ENCODE results near the gene EDC3.

EDC3 gene

DNA sequence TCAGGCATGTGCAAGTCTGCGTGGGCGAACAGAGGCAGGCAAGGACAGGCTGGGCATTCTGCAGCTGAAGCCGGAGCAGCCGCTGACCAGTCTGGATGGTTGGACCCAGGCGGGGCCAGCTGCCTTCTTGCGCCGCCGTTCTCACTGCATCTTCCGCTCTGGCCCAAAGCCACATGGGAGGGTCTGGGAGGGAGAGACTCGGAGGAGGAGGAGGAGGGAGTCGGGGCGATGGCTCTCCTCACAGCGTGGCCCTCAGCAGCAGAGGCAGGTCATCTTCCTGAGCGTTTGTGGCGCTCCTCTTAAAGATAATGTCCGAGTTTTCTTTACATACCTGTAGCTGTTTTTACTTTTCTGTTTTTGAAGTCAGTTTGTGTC is 74.3 kb downstream of the EDC3 start:
- peaks cover 28% of the 10 kb centered on the region for H3K4me1 ChIP-seq (ENCODE audit: insufficient read depth, low read length)
- H3K27ac ChIP-seq (ENCODE audit: low read depth, low read length): no peak overlapping the region
- H3K4me3 ChIP-seq (ENCODE audit: low read depth in 1 of 2, low read length in 2 of 2): no peak overlapping the region
- H3K9me3 ChIP-seq (ENCODE audit: low read length): no peaks in the 10 kb centered on the region
- H3K36me3 ChIP-seq (ENCODE audit: insufficient read depth, low read length): peaks cover 73% of the 10 kb centered on the region
- no peak overlapping the region for H3K9ac ChIP-seq (ENCODE audit: low read length)
- H3K27me3 ChIP-seq (ENCODE audit: control insufficient read depth in 1 of 2, insufficient read depth in 2 of 2, low read length in 2 of 2): no peaks in the 10 kb centered on the region

DNA sequence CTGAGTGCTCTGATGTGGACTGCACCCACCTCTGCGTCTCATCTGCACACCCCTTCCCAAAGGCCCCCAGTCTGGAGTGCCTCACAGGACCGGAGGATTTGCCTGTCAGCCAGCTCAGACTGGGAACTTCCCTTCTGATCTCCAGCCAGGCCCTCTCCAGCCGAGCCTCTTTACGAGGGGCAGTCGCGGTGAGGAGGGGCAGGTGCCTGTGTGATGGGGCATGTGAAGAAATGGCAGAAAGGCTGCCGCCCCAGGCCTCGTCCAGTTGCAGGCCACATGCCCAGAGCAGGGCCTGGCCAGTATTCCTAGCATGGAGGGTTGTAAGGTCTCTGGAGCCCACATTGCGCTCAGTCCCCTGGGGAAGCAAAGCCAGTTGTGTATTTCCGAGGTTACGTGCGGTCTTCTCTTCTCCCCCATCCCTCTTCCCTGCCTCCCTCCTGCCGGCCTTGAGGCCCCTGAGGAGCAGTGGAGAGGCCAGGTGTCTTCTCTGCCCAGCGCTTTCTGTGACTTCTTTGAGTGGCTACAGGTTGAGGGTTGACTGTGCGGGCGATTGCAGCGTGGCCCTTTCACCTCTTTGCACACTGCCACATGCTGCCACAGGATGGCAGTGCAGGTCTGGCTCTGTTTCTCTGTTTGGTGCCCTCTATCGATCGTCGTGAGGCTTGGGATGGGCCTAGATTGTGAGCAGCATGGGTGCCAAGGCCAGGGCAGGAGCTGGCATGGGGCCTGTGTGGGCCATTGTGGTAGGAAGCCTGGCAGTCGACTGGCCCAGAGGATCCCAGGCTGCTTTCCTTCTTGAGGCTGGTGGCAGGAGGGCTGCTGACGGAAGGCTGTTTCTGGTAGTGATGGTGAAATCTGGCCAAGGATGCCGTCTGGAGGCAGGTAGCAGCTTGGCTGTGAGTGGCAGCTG is 74.9 kb downstream of the EDC3 start:
- Histone ChIP-seq H3K36me3 (ENCODE audit: insufficient read depth, low read length) (peaks cover 66% of the 10 kb centered on the region), H3K4me3 (ENCODE audit: low read depth in 1 of 2, low read length in 2 of 2) (no peak overlapping the region), H3K9ac (ENCODE audit: low read length) (no peak overlapping the region), H3K4me1 (ENCODE audit: insufficient read depth, low read length) (peaks cover 31% of the 10 kb centered on the region), H3K9me3 (ENCODE audit: low read length) (no peaks in the 10 kb centered on the region), H3K27ac (ENCODE audit: low read depth, low read length) (peak overlapping the region; percentile 22), H3K27me3 (ENCODE audit: control insufficient read depth in 1 of 2, insufficient read depth in 2 of 2, low read length in 2 of 2) (no peaks in the 10 kb centered on the region)

DNA sequence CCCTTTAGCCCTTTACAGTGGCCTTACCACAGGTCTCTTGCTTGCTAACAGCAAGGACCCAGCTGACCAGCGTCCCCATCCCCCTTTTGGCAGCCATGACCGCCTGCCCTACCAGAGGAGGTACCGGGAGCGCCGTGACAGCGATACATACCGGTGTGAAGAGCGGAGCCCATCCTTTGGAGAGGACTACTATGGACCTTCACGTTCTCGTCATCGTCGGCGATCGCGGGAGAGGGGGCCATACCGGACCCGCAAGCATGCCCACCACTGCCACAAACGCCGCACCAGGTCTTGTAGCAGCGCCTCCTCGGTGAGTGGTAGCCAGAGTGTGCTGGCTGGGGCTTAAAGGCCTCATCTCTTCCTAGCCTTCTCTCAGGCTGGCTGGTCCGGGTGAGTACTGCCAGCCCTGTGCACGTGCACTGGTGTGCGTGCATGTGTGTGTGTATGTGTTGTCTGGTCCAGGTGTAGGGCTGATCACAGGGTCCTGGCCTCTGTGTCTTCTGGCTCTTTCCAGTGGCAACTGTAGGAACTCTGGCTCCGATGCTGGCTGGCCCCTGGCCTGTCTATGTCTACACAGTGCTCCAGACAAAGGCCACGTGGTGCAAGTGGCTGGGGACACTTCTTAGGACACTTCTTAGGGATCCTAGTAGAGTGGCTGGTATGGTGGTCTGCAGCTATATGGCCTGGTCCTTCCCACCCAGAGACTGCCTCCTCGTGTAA is 75.7 kb downstream of the EDC3 start:
- no peaks in the 10 kb centered on the region for H3K9me3 ChIP-seq (ENCODE audit: low read length)
- H3K27ac ChIP-seq (ENCODE audit: low read depth, low read length): no peak overlapping the region
- H3K4me3 ChIP-seq (ENCODE audit: low read depth in 1 of 2, low read length in 2 of 2): no peak overlapping the region
- H3K27me3 ChIP-seq (ENCODE audit: control insufficient read depth in 1 of 2, insufficient read depth in 2 of 2, low read length in 2 of 2): no peaks in the 10 kb centered on the region
- H3K9ac ChIP-seq (ENCODE audit: low read length): no peak overlapping the region
- H3K36me3 ChIP-seq (ENCODE audit: insufficient read depth, low read length): peaks cover 58% of the 10 kb centered on the region
- peaks cover 31% of the 10 kb centered on the region for H3K4me1 ChIP-seq (ENCODE audit: insufficient read depth, low read length)

DNA sequence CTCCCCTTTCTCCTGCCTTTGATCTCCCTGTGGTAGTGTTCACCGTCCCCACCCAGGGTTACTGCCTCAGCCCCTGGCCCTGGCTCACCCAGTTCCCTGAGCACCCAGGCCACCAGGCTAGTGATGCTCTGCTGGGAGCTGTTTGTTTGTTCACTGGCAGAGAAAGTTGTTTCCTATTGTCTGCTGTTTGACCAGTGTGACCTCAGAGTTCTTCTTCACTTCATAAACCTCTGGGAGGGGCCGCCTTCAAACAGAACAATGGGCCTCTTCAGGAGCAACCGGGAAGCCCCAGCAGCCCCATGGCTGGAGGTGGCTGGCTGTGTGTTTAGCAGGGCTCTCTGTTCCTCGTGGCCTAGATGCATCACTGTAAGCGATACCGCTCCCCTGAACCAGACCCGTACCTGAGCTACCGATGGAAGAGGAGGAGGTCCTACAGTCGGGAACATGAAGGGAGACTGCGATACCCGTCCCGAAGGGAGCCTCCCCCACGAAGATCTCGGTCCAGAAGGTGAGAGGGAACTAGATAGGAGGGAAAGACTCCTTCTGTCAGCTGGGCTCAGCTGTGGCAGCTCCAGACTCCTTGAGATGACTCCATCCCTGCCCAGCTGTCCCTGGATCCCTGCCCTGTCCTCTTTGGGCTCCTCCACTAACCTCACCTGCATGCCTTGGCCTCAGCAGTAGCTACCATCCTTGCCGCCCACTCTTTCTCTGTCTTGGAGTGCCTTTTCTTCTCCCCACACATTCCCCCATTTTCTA is 76.8 kb downstream of the EDC3 start:
- no peak overlapping the region for H3K27ac ChIP-seq (ENCODE audit: low read depth, low read length)
- peaks cover 48% of the 10 kb centered on the region for H3K36me3 ChIP-seq (ENCODE audit: insufficient read depth, low read length)
- no peaks in the 10 kb centered on the region for H3K9me3 ChIP-seq (ENCODE audit: low read length)
- no peaks in the 10 kb centered on the region for H3K27me3 ChIP-seq (ENCODE audit: control insufficient read depth in 1 of 2, insufficient read depth in 2 of 2, low read length in 2 of 2)
- H3K9ac ChIP-seq (ENCODE audit: low read length): no peak overlapping the region
- peaks cover 34% of the 10 kb centered on the region for H3K4me1 ChIP-seq (ENCODE audit: insufficient read depth, low read length)
- no peak overlapping the region for H3K4me3 ChIP-seq (ENCODE audit: low read depth in 1 of 2, low read length in 2 of 2)

DNA sequence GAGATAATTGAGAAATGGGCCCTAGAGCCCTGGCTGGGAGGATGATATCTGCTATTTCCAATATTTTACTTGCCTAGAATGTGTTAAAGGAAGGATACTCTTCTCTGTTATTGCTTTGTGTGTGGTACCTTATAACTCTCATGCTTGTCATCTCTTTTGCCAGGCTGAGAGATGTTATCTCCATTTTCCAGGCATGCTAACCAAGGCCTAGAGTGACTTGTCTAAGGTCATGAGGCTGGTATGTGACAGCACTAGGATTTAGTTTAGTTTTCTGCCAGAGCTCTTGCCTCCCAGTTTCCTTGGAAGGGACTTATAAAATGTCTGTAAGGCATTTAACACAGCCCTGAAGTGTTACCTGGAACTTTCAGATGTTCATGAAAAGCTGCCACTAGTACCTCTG is 78.8 kb downstream of the EDC3 start:
- peaks cover 37% of the 10 kb centered on the region for H3K4me1 ChIP-seq (ENCODE audit: insufficient read depth, low read length)
- H3K27ac ChIP-seq (ENCODE audit: low read depth, low read length): peak overlapping the region; percentile 89
- peak overlapping the region in 1 of 2 donors; percentile 94 for H3K4me3 ChIP-seq (ENCODE audit: low read depth in 1 of 2, low read length in 2 of 2)
- H3K36me3 ChIP-seq (ENCODE audit: insufficient read depth, low read length): peaks cover 28% of the 10 kb centered on the region
- no peaks in the 10 kb centered on the region for H3K27me3 ChIP-seq (ENCODE audit: control insufficient read depth in 1 of 2, insufficient read depth in 2 of 2, low read length in 2 of 2)
- no peaks in the 10 kb centered on the region for H3K9me3 ChIP-seq (ENCODE audit: low read length)
- H3K9ac ChIP-seq (ENCODE audit: low read length): peak overlapping the region; percentile 95

DNA sequence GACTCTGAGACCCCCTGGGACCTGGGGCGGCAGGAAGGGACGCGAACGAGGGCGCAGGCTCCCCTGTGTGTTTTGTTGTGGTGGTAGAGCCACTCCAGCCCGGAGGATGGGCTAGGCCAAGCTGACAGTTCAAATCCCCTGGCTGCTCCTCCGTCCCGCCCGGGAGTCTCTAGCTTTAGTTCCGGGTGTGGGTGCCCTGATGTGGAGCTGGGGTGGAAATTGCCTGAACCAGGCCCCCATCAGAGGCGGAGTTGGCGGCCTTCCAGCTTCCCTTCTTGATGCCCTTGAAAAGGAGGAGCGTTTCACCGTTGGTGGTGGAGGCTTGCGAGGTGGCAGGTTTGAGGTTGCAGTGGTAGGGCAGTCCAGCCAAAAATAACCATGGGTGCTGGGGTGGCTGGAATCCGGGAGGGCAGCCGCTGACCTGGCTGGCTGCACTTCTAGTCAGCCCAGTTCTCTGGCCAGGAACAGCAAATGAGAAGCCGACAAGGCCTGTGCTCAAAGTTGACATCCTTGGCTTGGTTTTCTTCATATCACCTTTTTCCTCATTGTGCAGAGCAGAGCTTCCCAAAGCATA is 79.4 kb downstream of the EDC3 start:
- Histone ChIP-seq H3K27ac (ENCODE audit: low read depth, low read length) (peak overlapping the region; percentile 89), H3K36me3 (ENCODE audit: insufficient read depth, low read length) (peaks cover 24% of the 10 kb centered on the region), H3K4me3 (ENCODE audit: low read depth in 1 of 2, low read length in 2 of 2) (peak overlapping the region; percentile 63 to 94), H3K9ac (ENCODE audit: low read length) (peak overlapping the region; percentile 95), H3K4me1 (ENCODE audit: insufficient read depth, low read length) (peaks cover 37% of the 10 kb centered on the region), H3K27me3 (ENCODE audit: control insufficient read depth in 1 of 2, insufficient read depth in 2 of 2, low read length in 2 of 2) (no peaks in the 10 kb centered on the region), H3K9me3 (ENCODE audit: low read length) (no peaks in the 10 kb centered on the region)

DNA sequence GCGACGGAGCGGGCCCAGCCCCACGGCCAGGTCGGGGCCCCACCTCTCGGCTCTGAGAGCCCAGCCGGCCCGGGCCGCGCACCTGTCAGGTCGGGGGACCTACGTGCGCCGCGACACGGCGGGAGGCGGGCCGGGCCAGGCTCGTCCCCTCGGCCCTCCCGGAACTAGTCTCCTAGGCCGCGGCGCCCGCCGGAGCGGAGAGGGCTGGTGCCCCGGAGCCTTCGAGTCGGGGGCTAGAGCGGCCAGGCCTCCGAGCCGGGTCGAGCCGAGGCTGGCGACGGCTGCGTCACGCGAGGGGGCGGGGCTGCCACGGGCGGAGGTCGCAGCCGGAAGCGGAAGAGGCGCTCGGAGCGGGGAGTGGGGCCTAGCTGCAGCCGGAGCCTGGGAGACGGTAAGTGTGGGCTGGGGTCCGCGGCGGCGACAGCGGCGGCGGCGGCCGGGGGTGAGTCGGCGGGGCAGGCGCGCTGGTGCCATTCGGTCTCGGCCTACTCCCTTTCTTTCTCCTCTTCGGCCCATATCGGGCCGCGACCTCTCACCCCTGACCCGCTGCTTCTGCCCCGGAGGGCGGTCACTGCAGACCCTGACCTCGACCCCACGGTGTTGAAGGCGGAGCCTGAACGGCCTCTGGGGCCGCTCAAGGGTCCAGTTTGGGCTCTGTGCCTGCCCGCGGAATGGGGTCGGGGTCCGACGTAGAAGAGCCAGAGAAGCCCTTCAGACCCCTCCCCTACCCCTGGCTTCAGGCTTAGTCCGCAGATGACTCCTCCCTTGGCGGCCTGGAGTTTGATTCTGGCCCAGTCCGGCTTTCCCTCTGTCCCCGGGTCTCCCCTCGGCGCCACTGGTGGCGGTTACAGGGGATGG is 80.1 kb downstream of the EDC3 start, which contains the start of gene CLK3:
Gene CLK3, plus strand, starts transcription at position 329 of the 858 bp plus-strand sequence. CDS start 3,361 bp downstream, outside the sequence.
- Histone ChIP-seq H3K4me3 (ENCODE audit: low read depth in 1 of 2, low read length in 2 of 2) (peak within 1 kb of the TSS; percentile 63 to 94), H3K9ac (ENCODE audit: low read length) (peak within 1 kb of the TSS; percentile 95), H3K36me3 (ENCODE audit: insufficient read depth, low read length) (peaks cover 18% of the 10 kb centered on the region), H3K27me3 (ENCODE audit: control insufficient read depth in 1 of 2, insufficient read depth in 2 of 2, low read length in 2 of 2) (no peaks in the 10 kb centered on the region), H3K4me1 (ENCODE audit: insufficient read depth, low read length) (peaks cover 34% of the 10 kb centered on the region), H3K9me3 (ENCODE audit: low read length) (no peaks in the 10 kb centered on the region), H3K27ac (ENCODE audit: low read depth, low read length) (peak within 1 kb of the TSS; percentile 89)

DNA sequence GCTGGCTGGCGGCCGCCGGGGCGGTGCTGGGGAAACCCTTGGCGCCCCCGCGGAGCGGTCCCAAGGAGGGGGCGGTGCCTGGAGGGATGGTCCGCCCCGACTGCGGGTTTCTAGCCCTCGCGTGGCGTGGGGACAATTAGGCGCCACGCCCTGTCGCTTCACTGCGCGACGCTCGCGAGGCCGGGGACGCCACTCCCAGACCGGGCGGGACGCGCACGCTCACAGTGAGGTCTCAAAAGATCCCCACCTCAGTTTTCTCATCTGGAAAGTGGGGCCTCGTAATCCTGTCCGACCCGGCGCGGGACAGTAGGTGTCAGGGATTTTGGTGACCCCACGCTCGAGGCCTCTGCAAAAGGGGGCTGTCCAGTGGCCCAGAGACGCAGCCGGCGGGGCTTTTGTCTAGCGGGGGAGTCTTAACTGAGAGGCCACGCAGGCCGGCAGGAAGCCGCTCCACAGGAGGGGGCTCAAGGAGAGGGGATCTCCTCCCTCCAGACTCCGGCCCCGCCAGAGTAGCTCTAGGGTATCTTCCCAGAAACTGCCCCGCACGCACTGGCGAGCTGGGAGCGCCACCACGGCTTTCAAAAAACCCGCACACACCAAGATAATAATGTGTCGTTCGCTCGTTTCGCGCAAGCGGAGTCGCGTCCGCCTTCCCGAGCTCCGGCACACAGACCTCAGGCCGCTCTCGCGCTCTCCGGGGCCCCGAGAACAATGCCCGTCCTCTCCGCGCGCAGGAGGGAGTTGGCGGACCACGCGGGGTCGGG is 80.9 kb downstream of the EDC3 start:
- H3K4me1 ChIP-seq (ENCODE audit: insufficient read depth, low read length): peaks cover 30% of the 10 kb centered on the region
- H3K27ac ChIP-seq (ENCODE audit: low read depth, low read length): peak overlapping the region; percentile 89
- H3K36me3 ChIP-seq (ENCODE audit: insufficient read depth, low read length): peaks cover 10% of the 10 kb centered on the region
- H3K9me3 ChIP-seq (ENCODE audit: low read length): no peaks in the 10 kb centered on the region
- H3K9ac ChIP-seq (ENCODE audit: low read length): peak overlapping the region; percentile 83
- no peaks in the 10 kb centered on the region for H3K27me3 ChIP-seq (ENCODE audit: control insufficient read depth in 1 of 2, insufficient read depth in 2 of 2, low read length in 2 of 2)
- H3K4me3 ChIP-seq (ENCODE audit: low read depth in 1 of 2, low read length in 2 of 2): peak overlapping the region; percentile 63 to 76

DNA sequence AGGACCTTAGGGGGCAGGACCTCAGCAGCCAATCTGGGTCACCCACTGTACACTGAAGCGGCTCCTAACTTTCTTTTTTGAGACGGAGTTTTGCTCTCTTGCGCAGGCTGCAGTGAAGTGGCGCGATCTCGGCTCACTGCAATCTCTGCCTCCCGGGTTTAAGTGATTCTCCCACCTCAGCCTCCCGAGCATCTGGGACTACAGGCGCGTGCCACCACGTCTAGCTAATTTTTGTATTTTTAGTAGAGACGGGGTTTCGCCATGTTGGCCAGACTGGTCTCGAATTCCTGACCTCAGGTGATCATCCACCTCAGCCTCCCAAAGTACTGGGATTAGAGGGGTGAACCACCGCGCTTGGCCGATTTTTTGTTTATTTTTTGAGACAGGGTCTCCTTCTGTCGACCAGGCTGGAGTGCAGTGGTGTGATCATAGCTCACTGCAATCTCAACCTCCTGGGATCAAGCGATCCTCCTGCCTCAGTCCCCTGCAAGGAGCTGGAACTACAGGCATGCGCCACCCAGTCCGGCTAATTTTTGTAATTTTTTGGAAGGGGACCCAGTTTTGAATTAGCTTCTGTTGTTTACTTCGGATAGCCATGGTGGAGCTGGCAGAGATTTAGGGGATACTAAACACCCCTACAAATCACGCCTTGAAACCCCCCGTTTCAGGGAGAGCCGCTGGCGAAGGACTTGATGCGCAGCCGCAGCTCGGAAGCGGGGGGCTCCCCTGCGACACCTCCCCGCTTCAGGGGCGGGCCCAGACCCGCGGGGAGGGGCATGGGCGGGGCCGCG is 81.7 kb downstream of the EDC3 start:
- Histone ChIP-seq H3K9ac (ENCODE audit: low read length) (peak overlapping the region; percentile 57), H3K27me3 (ENCODE audit: control insufficient read depth in 1 of 2, insufficient read depth in 2 of 2, low read length in 2 of 2) (no peaks in the 10 kb centered on the region), H3K9me3 (ENCODE audit: low read length) (no peaks in the 10 kb centered on the region), H3K4me3 (ENCODE audit: low read depth in 1 of 2, low read length in 2 of 2) (peak overlapping the region; percentile 63 to 76), H3K4me1 (ENCODE audit: insufficient read depth, low read length) (peaks cover 30% of the 10 kb centered on the region), H3K36me3 (ENCODE audit: insufficient read depth, low read length) (peaks cover 2% of the 10 kb centered on the region), H3K27ac (ENCODE audit: low read depth, low read length) (peak overlapping the region; percentile 89)

Measured in muscle layer of colon (tissue), 2 donors.